ELR (cell line): ENCODE data around the gene GOLGA6L10.
"Not testable (repeated sequence)": the region's sequence is repeated elsewhere in the genome, so short reads cannot be mapped to it uniquely, and the experiment has no call there.

ENCODE experiments used
- DNase-seq: peaks from one replicate; pipeline ENCODE4 v3.0.0-alpha.2; 2015; ENCODE audit warnings: low read depth

GOLGA6L10 gene

DNA sequence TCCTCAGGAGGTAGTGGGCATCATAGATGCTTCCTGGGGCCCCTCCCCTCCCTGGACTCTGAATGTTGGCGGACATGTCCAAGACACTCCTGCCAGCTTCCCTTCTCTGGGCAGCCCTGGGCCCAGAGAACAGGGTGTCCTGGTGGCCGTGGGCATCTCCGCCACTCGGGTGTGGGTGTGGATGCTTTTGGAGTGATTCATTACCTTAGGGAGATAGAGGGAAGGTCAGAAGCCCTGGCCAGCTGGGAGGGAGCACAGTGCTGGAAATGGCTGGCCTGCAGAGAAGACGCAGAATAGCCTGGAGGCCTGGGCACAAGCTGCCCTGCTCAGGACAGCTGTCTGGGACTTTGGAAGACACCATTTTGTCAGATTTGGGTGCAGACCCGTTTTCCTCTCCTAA is 48.9 kb downstream of the GOLGA6L10 start:
- peak; percentile 34 for DNase-seq

- not testable (repeated sequence) for DNase-seq
Measured at GRCh38 chr15:82299511-82299914, 49.8 kb downstream of the GOLGA6L10 start.

DNA sequence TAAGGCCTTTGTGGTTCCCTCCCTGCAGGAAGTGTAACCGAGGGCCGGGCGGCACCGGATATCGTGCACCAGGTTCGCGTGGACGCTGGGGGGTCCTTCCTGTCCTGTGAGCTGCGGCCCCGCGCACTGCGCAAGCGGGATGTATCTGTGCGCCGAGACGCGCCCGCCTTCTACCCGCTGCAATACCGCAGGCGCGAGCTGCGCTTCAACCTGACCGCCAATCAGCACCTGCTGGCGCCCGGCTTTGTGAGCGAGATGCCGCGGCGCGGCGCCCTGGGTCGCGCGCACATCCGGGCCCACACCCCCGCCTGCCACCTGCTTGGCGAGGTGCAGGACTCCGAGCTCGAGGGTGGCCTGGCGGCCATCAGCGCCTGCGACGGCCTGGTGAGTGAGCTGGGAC is 50.8 kb downstream of the GOLGA6L10 start:
- no peak for DNase-seq

- no peak for DNase-seq
Measured at GRCh38 chr15:82298032-82298431, 51.2 kb downstream of the GOLGA6L10 start.

GRCh38 chr15:82297546-82297945 is 51.7 kb downstream of the GOLGA6L10 start:
- DNase-seq = no peak

GRCh38 chr15:82294061-82294690 is 55.1 kb downstream of the GOLGA6L10 start:
- no peak for DNase-seq

GRCh38 chr15:82292271-82292670 is 57.0 kb downstream of the GOLGA6L10 start:
- peak; percentile 30 for DNase-seq
